Naive thymus-derived CD4-positive, alpha-beta T cell (primary cell): ENCODE data around the gene OTOF. TPM values are rescaled to one million over a fixed set of nuclear protein-coding genes. Genes with fewer than 3 reads are reported as not detected.

Experiments
- ATAC-seq: fragments of 150-1000 bp; cut with Tn5 transposase; 2 replicates; pipeline ENCODE4 v1.10.0; 2021; ENCODE audit warnings: mild to moderate bottlenecking, moderate library complexity
- CTCF ChIA-PET: fragments of 350-600 bp; sonication (Branson Sonifier 250); formaldehyde crosslinking; loops from one replicate; lab custom pipeline; 2021; ENCODE audit warnings: antibody characterized with exemption; lab: Charles Lee
- POLR2A ChIA-PET: fragments of 350-600 bp; sonication (Branson Sonifier 250); formaldehyde crosslinking; loops from one replicate; lab custom pipeline; 2021; ENCODE audit warnings: antibody characterized with exemption, inconsistent platforms; lab: Charles Lee
- DNase-seq, 9 donors: peaks; one replicate each; pipeline versions ENCODE4 v3.0.0 to v3.0.0-alpha.2; 2020 to 2022; ENCODE audit warnings: mixed read lengths in 1 of 9
- H3K27ac ChIP-seq: one replicate; pipeline ENCODE4 v1.7.0; 2013; ENCODE audit warnings: mild to moderate bottlenecking, low read depth, low read length, moderate library complexity
- H3K27me3 ChIP-seq, 2 donors: one replicate each; pipeline ENCODE4 v1.7.0; 2013; ENCODE audit warnings: low read length in 2 of 2, mild to moderate bottlenecking in 2 of 2, moderate library complexity in 2 of 2; ENCODE audit not compliant: control insufficient read depth in 2 of 2, insufficient read depth in 2 of 2
- H3K36me3 ChIP-seq, 3 experiments: 1 replicate in 2 of 3; 2 replicates in 1 of 3; pipeline ENCODE4 v1.7.0; 2013; ENCODE audit warnings: low read length in 3 of 3, mild to moderate bottlenecking in 3 of 3, moderate library complexity in 1 of 3; ENCODE audit not compliant: insufficient read depth in 3 of 3, control insufficient read depth in 2 of 3
- H3K4me1 ChIP-seq, 2 donors: one replicate each; pipeline ENCODE4 v1.7.0; 2013; ENCODE audit warnings: low read length in 2 of 2, mild to moderate bottlenecking in 2 of 2, moderate library complexity in 1 of 2; ENCODE audit not compliant: control insufficient read depth in 2 of 2, insufficient read depth in 2 of 2
- H3K4me3 ChIP-seq: 2 replicates; pipeline ENCODE4 v1.7.0; 2013; ENCODE audit warnings: mild to moderate bottlenecking, low read length
- H3K9me3 ChIP-seq, 3 experiments: 1 replicate in 2 of 3; 2 replicates in 1 of 3; pipeline ENCODE4 v1.7.0; 2013; ENCODE audit warnings: low read length in 3 of 3; ENCODE audit not compliant: control insufficient read depth in 2 of 3
- H3K27ac Mint-ChIP-seq, 9 donors: one replicate each; pipeline ENCODE4 v1.8.0; 2020 to 2022; ENCODE audit warnings: mixed read lengths in 9 of 9, mild to moderate bottlenecking in 8 of 9, moderate library complexity in 5 of 9, inconsistent platforms in 2 of 9
- H3K27me3 Mint-ChIP-seq, 5 donors: one replicate each; pipeline ENCODE4 v1.8.0; 2021 to 2022; ENCODE audit warnings: mixed read lengths in 5 of 5, mild to moderate bottlenecking in 1 of 5
- H3K36me3 Mint-ChIP-seq, 5 donors: one replicate each; pipeline ENCODE4 v1.8.0; 2020 to 2022; ENCODE audit warnings: mixed read lengths in 5 of 5, mild to moderate bottlenecking in 3 of 5, inconsistent platforms in 1 of 5
- H3K4me1 Mint-ChIP-seq, 7 donors: one replicate each; pipeline ENCODE4 v1.8.0; 2020 to 2022; ENCODE audit warnings: mixed read lengths in 7 of 7, mild to moderate bottlenecking in 3 of 7, inconsistent platforms in 1 of 7
- H3K4me3 Mint-ChIP-seq, 10 donors: one replicate each; pipeline ENCODE4 v1.8.0; 2020 to 2022; ENCODE audit warnings: mild to moderate bottlenecking in 10 of 10, mixed read lengths in 10 of 10, moderate library complexity in 6 of 10, inconsistent platforms in 2 of 10
- H3K9me3 Mint-ChIP-seq, 11 donors: one replicate each; pipeline ENCODE4 v1.8.0; 2020 to 2022; ENCODE audit warnings: mixed read lengths in 11 of 11, mild to moderate bottlenecking in 4 of 11, inconsistent platforms in 1 of 11, moderate library complexity in 1 of 11
- intact Hi-C, 2 donors: fragments of 100-400 bp; cut with micrococcal nuclease; formaldehyde crosslinking; loops; one replicate each; pipeline ENCODE4 v1.15.1; 2023
- polyA plus RNA-seq, 2 donors: library from polyadenylated mRNA; unstranded; fragments of 300-500 nt; fragmentation: Illumina TruSeq; gene quantifications; one replicate each; pipeline ENCODE4 v1.2.3, GENCODE V29; 2021
- total RNA-seq, 6 experiments: library from RNA in 5 of 6; stranded (reverse) in 5 of 6; gene quantifications; 1 replicate in 5 of 6; 2 replicates in 1 of 6; pipeline ENCODE4 v1.2.3 and lab custom pipeline; 2021 to 2026

Gene OTOF
- total and polyA plus RNA-seq, 7 experiments from 2014 or later, result 0.16 to 14.8 (median 0.49) TPM; not detected in 2

- Mint-ChIP-seq H3K27ac (no peak overlapping the region), H3K36me3 (no peaks in the 10 kb centered on the region), H3K27me3 (no peaks in the 10 kb centered on the region), H3K9me3 (no peaks in the 10 kb centered on the region), H3K4me1 (peaks cover 0 to 10% (median 4%) of the 10 kb centered on the region in 7 donors), H3K4me3 (no peak overlapping the region)
- Histone ChIP-seq H3K9me3 (no peaks in the 10 kb centered on the region), H3K27me3 (no peaks in the 10 kb centered on the region), H3K36me3 (no peaks in the 10 kb centered on the region), H3K4me1 (no peaks in the 10 kb centered on the region), H3K27ac (no peak overlapping the region), H3K4me3 (no peak overlapping the region)
- no peak for ATAC-seq
- intact Hi-C loops, result no loop called here
- ChIA-PET POLR2A (no interaction called here), CTCF (no interaction called here)
- no peak for DNase-seq
Observed at GRCh38 chr2:26478366-26478765, 442 bp upstream of the OTOF start.

DNA sequence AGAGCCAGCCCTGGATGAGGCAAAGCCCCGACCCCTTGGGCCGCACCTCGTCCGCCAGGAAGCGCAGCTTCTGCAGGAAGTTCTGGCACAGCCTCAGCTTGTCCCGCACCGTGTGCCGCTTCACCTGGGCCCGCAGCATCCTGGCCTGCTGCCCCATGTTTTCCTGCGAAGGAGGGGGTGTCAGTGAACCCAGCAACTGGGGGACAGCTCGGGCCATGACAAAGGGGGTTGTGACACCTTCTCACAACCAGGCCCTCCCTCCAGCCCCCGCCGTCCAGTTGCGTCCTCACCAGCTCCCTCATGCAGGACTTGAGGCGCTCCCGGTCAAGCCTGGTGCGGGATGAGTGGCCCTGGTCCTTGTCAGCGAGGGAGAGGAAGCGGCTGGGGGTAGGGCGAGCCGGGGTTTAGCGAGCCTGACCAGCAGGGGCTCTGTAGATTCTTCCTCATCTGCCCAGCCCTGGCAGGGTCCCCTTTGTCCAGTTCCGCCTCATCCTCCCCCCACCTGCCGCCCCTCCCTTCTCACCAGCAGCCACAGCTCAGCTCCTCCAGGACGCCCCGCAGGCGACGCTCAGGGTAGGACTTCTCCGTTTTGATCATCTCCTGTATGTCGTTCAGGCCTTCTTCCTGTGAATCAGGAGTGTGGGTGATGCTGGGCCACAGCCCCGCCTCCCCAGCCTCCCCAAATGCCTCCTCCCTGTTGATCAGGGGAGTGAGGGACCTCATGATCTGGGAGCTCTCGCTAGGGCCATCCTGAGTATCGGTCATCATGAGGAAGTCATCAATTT lies 606 bp downstream of the OTOF start:
- Histone ChIP-seq H3K4me3 (no peak overlapping the region), H3K27me3 (no peaks in the 10 kb centered on the region), H3K27ac (no peak overlapping the region), H3K36me3 (no peaks in the 10 kb centered on the region), H3K9me3 (no peaks in the 10 kb centered on the region), H3K4me1 (no peaks in the 10 kb centered on the region)
- peak; percentile 28 for ATAC-seq
- Mint-ChIP-seq H3K36me3 (no peaks in the 10 kb centered on the region), H3K4me3 (peak overlapping the region in 3 of 10 donors; percentile 20 to 82 (median 25)), H3K4me1 (peaks cover 0 to 10% (median 4%) of the 10 kb centered on the region in 7 donors), H3K27me3 (no peaks in the 10 kb centered on the region), H3K9me3 (no peaks in the 10 kb centered on the region), H3K27ac (peak overlapping the region in 2 of 9 donors; percentile 24 to 85)
- intact Hi-C loops, result no loop called here
- peak in 1 of 9 donors; percentile 41 for DNase-seq
- CTCF ChIA-PET, result no interaction called here
- POLR2A ChIA-PET, result no interaction called here

DNA sequence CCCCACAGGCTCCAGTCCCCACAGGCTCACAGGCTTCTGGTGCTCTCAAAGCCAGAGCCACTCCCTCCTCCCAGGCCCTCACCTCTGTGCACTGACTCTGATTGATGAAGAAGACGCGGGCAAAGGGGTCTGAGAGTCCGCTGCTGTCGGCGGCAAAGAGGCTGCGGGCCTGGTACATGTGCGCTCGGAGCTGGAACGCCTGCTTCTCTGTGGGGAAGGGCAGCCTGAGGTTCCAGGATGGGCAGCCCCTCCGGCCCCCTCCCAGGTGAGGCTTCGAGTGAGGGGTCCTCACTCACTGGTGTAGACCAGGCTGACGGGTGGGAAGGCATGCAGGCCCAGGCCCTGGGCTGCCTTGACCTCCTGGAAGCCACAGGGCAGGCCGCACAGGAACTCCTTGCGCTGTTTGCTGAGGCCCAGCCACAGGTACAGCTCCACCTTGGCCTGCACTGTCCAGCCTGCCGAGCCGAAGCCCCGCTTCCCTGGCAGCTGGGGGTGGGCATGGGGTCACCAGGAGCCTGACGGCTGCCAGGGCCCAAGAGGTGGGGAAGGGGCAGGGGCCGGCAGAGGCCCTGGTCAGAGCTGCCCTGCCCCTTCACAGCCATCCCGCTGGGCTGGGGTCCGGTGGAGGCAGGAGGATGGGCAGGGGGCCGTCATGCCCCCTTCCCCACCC lies 2.0 kb downstream of the OTOF start:
- Histone ChIP-seq H3K27me3 (no peaks in the 10 kb centered on the region), H3K36me3 (no peaks in the 10 kb centered on the region), H3K9me3 (no peaks in the 10 kb centered on the region), H3K4me1 (no peaks in the 10 kb centered on the region), H3K27ac (no peak overlapping the region), H3K4me3 (no peak overlapping the region)
- ATAC-seq, result no peak
- intact Hi-C loops, result no loop called here
- Mint-ChIP-seq H3K36me3 (peaks cover 0 to 5% (median 0%) of the 10 kb centered on the region in 5 donors), H3K27ac (no peak overlapping the region), H3K4me1 (peaks cover 0 to 10% (median 4%) of the 10 kb centered on the region in 7 donors), H3K9me3 (peaks cover 0 to 6% (median 0%) of the 10 kb centered on the region in 11 donors), H3K4me3 (no peak overlapping the region), H3K27me3 (no peaks in the 10 kb centered on the region)
- ChIA-PET POLR2A (no interaction called here), CTCF (no interaction called here)
- no peak for DNase-seq

DNA sequence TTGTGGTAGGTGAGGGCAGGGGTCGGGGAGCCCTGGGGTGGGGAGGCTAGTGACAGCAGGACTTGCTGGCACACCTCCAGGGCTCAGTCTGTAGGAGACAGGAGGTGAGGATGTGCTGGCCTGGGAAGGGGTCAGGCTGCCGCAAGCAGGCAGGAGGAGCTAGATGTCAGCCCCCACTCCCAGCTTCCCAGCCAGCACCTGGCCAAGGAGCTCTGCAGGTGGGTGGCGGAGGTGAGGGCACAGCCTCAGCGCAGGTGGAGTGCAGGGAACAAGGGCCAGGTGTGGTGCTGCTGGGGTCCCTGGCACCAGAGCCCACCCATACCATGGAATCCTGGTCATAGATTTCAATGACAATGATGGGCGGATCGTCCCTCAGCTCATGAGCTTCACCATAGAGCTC lies 2.9 kb downstream of the OTOF start:
- Mint-ChIP-seq H3K36me3 (peaks cover 0 to 7% (median 0%) of the 10 kb centered on the region in 5 donors), H3K27me3 (no peaks in the 10 kb centered on the region), H3K4me3 (no peak overlapping the region), H3K4me1 (peaks cover 0 to 10% (median 4%) of the 10 kb centered on the region in 7 donors), H3K9me3 (peaks cover 0 to 8% (median 2%) of the 10 kb centered on the region in 11 donors), H3K27ac (no peak overlapping the region)
- POLR2A ChIA-PET, result no interaction called here
- CTCF ChIA-PET, result no interaction called here
- Histone ChIP-seq H3K27ac (no peak overlapping the region), H3K4me1 (no peaks in the 10 kb centered on the region), H3K9me3 (no peaks in the 10 kb centered on the region), H3K4me3 (no peak overlapping the region), H3K36me3 (no peaks in the 10 kb centered on the region), H3K27me3 (no peaks in the 10 kb centered on the region)
- intact Hi-C loops, result no loop called here
- ATAC-seq, result no peak
- no peak for DNase-seq

DNA sequence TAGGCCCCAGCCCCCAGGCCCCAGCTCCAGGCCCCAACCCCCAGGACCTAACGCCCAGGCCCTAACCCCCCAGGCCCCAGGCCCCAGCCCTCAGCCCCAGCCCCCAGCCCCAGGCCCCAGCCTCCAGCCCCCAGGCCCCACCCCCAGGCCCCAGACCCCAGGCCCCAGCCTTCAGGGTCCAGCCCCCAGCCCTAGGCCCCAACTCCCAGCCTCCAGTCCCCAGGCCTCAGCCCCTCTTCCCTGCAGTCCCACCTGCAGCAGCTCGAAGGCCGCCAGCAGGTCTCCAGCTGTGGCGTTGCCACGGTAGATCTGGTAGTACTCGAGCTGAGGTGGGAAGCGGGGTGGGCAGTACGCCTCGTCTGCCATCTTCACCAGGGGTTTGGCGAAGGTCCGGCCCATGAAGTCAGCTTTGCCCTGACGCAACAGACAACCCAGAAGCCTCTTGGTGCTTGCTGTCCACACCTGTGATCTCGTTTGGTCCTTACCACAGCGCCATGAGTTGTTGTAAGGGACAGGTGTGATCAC lies 3.6 kb downstream of the OTOF start:
- ChIA-PET CTCF (no interaction called here), POLR2A (no interaction called here)
- intact Hi-C loops, result no loop called here
- Histone ChIP-seq H3K27ac (no peak overlapping the region), H3K9me3 (peaks cover 0 to 3% (median 0%) of the 10 kb centered on the region in 3 experiments), H3K4me1 (no peaks in the 10 kb centered on the region), H3K4me3 (no peak overlapping the region), H3K36me3 (no peaks in the 10 kb centered on the region), H3K27me3 (no peaks in the 10 kb centered on the region)
- DNase-seq (no peak), ATAC-seq (no peak)
- Mint-ChIP-seq H3K36me3 (peaks cover 0 to 14% (median 0%) of the 10 kb centered on the region in 5 donors), H3K4me3 (no peak overlapping the region), H3K27me3 (no peaks in the 10 kb centered on the region), H3K27ac (no peak overlapping the region), H3K4me1 (peaks cover 0 to 10% (median 4%) of the 10 kb centered on the region in 7 donors), H3K9me3 (peaks cover 0 to 13% (median 7%) of the 10 kb centered on the region in 11 donors)

GRCh38 chr2:26473796-26474195 lies 4.1 kb downstream of the OTOF start:
- no peak overlapping the region for H3K4me3 ChIP-seq
- ChIA-PET POLR2A (no interaction called here), CTCF (no interaction called here)
- H3K27me3 ChIP-seq, result no peaks in the 10 kb centered on the region
- DNase-seq, result no peak
- Mint-ChIP-seq H3K4me3 (no peak overlapping the region), H3K27me3 (no peaks in the 10 kb centered on the region), H3K9me3 (peaks cover 0 to 15% (median 10%) of the 10 kb centered on the region in 11 donors), H3K36me3 (peaks cover 0 to 17% (median 0%) of the 10 kb centered on the region in 5 donors), H3K27ac (no peak overlapping the region), H3K4me1 (peaks cover 0 to 10% (median 4%) of the 10 kb centered on the region in 7 donors)
- peaks cover 0 to 5% (median 0%) of the 10 kb centered on the region in 3 experiments for H3K9me3 ChIP-seq
- no peak for ATAC-seq
- H3K36me3 ChIP-seq, result no peaks in the 10 kb centered on the region
- no peak overlapping the region for H3K27ac ChIP-seq
- no peaks in the 10 kb centered on the region for H3K4me1 ChIP-seq
- intact Hi-C loops, result no loop called here
